ENCODE measurements around the gene IFNGR2.
"Not testable (repeated sequence)": the region's sequence is repeated elsewhere in the genome, so short reads cannot be mapped to it uniquely, and the experiment has no call there.

Gene IFNGR2

DNA sequence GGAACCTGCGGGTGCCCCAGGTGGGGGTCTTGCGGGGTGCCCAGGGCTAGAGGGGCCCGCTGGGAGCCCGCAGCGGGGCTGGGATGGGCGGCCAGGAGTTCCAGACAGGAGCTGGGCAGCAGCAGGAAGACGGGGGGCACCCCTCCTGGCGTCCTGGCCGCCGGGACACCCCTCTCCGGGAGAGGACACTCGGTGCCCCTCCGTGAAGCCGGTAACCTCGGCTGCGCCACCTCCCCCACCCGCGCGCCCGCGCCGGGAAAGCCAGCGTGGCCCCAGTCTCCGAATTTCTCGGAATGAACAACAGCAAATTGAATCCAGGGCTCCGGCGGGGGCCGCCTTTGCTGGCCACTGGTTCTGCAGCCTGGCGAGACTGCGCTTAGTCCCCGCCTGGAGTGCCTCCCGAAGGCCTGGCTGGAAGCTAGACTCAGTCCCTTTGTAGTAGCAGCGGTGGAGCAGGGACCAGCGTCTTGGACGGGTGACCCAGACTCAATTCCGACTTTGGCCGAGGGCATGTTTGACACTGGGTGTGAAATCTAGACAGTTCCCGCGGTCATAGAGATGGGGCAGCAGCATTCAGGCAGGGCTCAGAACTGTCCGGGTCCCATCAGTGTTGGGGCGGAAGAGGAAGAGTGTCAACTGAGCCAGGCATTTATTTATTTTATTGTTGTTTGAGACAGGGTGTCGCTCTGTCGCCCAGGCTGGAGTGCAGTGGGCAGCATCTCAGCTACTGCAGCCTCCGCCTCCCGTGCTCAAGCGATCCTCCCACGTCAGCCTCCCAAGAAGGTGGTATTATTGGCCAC lies 773 bp downstream of the IFNGR2 start:
- peak; percentile 72 for DNase-seq

DNA sequence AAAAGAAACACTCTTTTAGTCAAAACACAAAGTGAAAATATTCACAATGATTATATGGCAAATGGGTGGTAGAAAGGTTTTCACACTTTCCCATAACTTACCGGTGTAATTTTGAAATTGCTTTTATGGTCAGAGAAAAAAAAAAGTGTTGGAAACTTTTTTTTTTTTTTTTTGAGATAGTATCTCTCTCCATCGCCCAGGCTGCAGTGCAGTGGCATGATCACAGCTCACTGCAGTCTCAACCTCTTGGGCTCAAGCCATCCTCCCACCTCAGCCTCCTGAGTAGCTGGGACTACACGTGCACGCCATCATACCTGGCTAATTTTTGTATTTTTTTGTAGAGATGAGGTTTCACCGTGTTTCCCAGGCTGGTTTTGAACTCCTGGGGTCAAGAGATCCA lies 3.3 kb downstream of the IFNGR2 start:
- no peak for DNase-seq

DNA sequence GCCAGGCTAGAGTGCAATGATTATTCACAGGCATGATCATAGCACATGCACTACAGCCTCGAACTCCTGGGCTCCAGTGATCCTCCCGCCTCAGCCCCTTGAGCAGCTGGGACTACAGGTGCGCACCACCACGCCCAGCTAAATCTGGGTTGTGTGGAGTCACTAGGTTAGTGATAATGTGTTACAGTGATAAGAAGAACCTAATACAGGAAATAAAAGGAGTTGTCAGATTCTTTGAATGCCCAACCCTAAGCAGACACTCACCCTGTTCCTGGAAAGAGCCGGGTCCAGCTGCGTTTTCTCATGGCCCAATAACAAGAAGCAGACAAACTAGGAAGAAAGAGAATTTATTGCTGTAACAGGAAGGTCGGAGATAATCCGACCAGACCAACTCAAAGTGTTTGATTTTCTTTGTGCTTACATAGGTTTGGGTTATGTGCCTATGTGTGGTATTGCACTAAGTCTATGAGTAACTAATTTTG lies 8.8 kb downstream of the IFNGR2 start:
- DNase-seq, result no peak

DNA sequence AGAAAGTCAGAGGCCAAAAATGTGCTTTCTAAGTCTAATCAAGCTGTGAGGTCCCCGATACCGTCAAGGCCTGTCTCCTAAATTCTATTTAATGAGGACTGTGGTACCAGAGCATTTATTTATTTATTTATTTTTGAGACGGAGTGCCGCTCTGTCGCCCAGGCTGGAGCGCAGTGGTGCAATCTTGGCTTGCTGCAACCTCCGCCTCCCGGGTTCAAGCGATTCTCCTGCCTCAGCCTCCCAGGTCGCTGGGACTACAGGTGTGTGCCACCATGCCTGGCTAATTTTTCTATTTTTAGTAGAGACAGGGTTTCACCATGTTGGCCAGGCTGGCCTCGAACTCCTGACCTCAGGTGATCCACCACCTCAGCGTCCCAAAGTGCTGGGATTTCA lies 9.2 kb downstream of the IFNGR2 start:
- not testable (repeated sequence) for DNase-seq

DNA sequence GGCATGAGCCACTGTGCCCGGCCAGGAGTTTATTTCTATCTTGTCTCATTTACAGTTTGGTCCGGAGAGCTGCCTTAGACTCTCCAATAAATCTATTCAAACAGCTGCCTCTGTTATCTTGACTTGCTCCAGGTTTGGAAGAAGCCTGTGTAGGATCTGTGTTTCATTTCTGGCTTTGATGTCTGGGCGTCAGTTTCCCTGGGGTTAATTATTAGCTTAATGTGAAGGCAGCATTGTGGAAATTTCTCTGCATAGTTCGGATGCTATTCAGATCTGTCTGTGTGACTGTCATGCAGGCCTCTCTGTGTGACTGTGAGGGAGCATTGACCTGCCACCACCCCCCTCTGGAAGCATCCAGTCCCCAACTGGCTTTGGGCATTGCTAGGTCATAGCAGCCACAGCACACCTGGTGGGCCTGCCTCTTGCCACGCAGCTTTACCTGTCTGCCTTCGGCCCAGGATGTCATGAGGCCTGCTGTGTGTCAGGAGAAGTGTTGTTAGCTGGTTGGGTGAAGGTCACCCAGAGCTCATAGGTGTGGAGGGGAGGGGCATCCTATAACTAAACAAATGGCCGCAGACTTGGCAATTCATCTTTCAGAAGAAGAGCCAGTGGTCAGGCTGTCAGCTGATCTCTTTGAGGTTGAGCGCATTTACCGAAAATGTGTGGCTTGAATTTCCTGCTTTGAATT lies 9.8 kb downstream of the IFNGR2 start:
- DNase-seq, result no peak

DNA sequence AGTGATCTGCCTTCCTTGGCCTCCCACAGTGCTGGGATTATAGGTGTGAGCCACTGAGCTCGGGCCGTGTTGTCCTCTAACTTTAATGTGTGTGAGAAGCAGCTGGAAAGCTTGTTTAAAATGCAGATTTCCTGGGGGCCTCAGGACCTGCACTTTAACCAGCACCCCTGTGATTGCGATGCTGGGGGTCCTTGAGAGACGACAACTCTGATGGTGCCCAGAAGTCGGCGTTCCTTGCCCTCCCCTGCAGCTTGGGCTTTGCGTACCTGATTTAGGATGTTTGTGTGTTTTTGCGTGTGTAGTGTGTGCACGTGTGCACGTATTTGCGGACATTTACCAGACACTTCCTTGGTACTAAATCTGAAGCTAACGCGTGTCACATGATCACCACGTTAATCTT lies 10.9 kb downstream of the IFNGR2 start:
- no peak for DNase-seq

DNA sequence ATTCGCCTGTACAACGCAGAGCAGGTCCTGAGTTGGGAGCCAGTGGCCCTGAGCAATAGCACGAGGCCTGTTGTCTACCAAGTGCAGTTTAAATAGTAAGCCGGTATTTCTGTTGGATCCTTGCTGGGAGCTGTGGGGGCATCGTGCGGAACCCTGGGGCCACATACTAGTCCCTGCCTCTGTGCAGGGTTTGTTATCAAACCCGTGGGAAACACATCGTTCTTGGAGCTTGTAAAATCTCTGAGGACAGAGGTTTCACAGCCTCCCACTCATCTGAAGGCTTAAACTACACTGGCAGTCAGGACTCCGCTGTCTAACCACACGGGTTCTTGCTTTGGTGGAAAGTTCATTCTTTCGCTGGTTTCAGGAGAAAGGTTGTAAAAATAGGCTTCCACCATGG lies 11.7 kb downstream of the IFNGR2 start:
- no peak for DNase-seq

DNA sequence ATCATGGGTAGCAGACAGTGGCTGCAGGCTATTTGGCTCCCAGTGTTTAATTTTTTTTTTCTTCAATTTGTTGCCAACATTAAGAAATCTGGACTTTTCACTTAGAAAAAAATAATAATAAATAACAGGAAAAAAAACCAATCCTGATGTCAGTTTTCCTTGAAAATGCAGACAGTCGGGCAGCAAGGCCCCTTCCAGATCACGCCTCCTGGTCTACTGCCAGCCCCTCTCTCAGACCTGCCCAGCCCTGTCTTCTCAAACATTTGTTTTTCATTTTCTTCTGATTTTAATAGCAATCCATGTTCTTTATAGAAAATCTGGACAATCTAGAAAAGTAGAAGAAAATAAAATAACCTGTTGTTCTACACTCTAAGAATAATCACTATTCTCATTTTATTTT lies 15.5 kb downstream of the IFNGR2 start:
- DNase-seq, result no peak

DNA sequence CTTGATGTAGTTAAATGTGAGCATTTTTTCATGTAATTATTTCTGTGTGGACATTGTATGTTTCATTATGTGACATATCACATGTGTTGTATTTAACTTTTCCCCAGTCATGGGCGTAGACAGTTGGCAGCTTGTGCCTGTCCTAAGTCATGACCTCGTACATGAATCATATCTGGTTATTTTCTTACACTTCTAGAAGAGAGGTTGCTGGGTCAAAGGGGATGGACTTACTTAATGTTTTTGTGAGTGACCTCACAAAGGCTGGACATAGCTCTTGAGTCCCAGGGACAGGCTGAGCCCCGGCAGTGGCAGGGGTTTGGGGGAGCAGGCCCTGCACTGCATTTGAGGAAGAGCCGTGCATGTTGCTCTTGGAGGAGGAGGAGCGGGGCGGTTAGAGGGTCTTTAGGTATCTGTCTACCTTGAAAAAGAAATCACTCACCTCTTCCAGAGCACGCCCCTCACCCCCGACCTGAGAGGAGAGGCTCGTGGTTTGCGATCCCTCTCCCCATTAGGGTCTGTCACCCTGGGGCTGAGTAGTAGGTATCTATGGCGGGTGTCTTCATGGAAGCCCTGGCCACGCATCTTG lies 16.4 kb downstream of the IFNGR2 start:
- no peak for DNase-seq

DNA sequence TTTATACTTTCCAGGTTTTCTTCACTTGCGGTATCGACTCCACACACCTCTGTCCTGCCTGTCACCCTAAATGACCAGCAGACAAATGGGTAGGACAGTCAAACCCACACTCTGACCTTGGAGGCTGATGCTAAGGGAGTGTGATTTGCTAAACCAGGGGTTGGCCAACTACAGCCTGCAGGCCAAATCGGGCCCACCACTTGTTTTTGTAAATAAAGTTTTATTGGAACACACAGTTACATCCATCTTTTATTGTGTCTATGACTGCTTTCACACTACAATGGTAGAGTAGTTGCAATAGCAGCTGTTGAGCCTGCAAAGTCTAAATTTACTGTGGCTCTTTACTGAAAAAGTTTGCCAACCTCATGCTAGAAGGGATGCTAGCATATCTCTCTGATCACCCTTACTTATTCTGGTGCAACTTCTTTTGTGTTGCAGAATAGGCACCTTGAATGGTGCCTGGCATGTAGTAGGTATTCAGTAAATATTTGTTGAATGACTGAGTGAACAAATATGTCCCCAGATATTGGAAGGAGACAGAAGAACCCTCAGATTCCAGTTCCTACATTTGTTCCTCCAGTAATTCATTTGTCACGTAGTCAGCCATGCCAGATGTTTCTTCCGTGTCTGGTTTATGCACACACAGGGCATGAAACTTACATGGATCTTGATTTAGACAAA lies 18.6 kb downstream of the IFNGR2 start:
- no peak for DNase-seq

DNA sequence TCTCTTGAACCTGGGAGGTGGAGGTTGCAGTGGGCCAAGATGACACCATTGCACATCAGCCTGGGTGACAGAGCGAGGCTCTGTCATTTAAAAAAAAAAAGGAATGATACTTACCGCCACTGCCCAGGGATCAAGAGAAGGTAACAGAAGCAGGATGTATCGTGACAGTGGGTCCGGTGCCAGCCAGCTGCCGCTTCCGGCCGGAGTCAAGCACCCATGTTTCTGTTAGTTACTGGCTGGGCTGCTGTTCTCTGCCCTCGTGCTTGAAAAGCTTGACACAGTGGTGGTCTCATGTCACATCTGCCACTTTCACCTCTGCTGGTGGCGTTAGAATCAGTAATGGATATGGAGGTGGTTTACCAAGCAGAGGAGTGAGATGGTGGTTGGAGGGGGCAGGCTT lies 21.0 kb downstream of the IFNGR2 start:
- no peak for DNase-seq

DNA sequence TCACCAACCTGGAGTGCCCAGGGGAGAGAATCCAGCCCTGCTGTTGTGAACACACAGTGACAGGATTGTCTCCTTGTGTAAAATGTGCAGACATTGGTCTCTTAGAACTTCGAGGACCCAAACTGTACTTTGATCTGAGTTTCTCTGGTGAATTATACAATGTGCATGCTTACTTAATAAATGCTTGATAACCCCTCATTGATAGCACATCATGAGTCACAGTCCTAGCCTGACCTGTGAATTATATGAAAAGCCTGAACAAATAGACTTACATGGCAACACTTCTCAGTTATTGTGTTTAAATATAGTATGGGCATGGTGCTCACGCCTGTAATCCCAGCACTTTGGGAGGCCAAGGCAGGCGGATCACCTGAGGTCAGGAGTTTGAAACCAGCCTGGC lies 22.6 kb downstream of the IFNGR2 start:
- no peak for DNase-seq

DNA sequence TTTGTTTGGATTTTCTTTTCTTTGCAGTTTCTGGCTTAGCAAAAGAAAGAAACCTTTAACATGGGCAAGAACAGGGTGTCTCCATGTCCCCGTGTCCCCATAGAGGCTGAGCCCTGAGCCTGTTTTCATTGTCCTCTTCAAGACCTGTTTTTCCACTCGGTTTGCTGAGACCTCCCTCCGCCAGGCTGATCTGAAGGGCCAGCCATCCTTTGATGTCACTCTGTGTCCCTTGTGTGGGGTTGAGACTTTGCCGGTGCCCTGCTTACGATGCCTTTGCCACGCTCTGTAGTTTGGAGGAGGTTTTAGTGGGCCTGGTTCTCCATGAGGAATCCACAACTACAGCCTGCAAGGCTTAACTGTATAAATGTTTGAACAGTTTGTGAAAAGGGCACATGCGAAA lies 23.8 kb downstream of the IFNGR2 start:
- no peak for DNase-seq

DNA sequence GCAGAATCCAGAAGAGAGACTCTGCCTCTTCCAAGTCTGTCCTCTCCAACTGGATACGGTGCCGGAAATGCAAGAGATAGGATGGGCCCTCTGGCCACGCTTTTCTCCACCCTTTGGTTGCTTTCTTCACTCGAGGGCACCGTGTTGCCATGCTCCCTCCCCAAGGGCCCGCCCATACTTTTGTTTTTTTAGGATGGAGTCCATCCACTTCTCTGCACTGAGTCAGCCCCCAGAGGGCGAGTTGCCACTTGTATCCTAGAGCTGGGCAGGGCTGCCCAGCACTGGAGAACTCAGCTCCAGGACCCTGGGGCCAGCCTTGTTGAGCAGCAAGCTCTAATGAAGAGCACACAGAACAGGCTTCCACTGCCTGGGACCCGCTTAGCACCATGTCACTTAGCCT lies 25.5 kb downstream of the IFNGR2 start:
- DNase-seq, result no peak

DNA sequence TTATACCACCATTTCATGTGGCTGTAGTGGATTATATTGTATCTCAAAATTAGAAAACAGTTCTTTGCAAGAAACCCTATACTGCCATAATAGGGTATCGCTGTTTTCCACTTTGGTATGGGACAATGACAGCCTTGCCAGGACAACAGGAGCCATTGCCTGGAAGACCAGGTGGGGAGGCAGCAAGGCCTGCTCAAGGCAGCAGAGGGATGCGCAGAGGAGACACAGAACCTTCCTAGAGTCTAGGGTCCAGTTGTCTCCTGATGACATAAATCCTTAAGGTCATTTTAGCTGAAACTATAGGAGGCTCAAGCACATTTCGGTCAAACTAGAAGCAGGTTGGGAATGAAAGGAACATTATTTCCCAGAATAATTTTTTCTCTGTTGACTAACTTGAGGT lies 27.6 kb downstream of the IFNGR2 start:
- DNase-seq, result no peak

DNA sequence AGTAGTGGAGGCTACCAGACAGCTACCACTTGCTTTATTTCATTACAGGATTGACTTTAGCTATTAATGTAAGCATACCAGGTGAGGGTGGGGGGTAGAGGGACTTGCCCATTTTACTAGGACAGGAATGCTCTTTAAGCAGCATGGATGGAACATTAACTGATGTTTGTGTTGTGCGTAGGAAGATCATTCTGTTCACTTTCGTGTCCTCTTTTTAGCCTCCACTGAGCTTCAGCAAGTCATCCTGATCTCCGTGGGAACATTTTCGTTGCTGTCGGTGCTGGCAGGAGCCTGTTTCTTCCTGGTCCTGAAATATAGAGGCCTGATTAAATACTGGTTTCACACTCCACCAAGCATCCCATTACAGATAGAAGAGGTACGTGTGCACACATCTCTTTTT lies 29.3 kb downstream of the IFNGR2 start:
- DNase-seq, result no peak

DNA sequence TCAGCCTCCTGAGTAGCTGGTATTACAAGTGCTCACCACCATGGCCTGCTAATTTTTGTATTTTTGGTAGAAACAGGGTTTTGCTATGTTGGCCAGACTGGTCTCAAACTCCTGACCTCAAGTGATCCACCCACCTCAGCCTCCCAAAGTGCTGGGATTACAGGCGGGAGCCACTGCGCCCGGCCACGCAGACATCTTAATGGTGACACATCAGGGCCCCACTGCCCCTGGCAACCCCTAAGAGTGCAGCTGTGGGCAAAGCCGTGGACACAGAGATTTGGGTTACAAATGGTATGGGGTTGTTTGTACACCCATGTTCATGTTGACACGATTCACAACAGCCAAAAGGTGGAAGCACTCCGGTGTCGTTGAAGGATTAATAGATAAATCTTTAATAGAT lies 29.8 kb downstream of the IFNGR2 start:
- no peak for DNase-seq

DNA sequence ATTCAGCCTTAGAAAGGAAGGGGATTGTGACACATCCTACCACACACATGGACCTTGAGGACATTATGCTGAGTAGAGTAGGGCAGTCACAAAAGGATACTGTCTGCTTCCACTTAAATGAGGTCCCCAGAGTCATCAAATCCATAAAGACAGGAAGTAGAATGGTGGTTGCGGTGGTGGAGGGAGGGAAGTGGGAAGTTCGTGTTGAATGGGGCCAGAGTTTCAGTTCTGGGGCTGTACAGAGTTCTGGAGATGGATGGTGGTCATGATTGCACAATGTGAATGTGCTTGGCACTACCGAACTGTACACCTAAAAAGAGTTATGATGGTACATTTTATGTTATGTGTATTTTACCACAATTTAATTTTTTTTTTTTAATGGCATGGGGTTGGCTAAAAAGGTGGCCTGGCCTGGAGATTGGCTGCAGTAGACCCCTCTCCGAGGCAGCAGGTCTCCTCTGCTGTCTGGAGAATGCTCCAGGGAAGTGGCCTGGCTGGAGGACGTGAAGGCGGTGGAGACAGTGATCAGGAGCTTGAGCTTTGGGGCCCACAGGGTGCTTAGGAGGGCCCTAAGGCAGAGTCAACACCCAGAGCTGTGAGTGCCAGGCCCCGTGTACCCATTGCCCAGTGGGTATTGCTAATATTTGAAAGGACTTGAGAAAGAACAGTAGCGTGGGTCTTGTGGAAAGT lies 30.4 kb downstream of the IFNGR2 start:
- no peak for DNase-seq

DNA sequence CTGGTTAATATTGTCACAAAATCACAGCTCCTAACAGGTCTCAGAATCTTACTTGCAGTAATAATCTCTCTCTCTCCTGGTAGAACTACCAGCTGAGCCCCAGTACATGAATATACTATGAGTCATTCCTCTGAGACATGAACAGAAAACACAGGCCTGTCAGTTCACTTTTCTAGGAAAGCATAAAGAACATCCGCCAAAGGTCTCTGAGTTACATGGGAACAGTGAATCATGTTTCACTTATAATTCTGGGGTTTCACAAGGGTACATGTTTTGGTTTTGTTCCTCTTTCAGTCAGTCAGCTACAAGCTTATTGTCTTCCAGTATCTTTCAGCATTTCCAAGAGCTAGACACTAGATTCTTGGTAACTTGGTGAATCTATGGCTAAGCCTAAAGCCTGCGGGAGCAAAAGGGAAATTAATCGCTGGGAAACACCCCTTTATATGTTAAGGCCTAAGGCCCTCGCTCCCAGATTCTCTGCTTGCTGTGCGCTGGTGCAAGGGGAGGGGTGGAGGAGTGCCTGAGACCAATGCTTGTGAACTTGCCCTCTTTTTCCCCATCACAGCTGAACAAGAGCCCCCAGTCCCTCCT lies 31.7 kb downstream of the IFNGR2 start:
- peak; percentile 61 for DNase-seq

DNA sequence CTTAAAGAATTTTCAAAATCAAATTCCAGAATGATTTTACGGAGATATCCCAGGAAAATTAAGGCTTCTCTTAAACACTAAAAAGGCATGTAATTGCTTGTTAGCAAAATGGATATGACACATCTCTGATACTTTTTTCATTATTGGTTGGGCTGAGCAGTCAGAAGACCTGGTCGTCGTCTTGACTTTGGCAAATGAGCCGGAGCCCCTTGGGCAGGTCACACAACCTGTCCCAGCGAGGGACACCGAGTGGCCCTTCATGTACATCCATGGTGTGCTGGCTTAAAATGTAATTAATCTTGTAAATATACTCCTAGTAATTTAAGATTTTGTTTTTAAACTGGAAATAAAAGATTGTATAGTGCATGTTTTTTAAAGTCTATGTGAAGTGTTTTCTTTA lies 33.9 kb downstream of the IFNGR2 start:
- no peak for DNase-seq

DNA sequence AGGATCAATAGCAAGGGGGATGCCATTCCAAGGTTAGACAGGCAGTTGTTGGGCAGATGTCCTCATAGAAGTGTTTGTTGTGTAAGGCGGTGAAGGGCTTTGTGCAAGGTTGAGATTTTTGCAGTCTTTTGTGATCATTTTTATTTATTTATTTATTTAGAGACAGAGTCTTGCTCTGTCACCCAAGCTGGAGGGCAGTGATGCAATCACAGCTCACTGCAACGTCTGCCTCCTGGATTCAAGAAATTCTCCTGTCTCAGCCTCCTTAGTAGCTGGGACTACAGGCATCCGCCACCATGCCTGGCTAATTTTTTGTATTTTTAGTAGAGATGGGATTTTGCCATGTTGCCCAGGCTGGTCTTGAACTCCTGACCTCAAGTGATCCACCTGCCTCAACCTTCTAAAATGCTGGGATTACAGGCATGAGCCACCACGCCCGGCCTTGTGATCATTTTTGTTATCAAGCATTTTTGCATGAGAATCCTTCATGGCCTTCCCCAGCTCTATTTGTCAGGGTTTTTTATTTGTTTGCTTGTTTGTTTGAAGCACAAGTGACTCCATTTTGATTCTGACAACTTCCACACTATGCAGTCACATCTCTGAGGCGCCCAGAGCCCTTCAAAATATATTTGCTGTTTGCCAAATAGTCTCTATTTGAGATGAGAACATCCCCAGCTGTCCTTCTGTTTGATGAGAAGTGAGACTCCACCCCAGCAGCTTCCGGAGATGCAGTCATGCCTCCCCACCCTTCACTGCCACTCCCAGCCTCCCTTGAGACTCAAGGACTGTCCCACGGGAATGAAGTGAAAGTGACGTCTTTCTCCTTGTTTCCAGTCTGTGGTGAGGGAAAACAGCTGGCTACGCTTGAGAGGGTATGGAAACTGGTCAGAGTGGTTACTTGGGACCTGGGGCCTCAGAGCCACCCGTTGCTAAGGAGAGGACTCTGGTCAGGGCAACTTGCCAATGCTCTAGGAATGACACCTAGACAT lies 38.6 kb downstream of the IFNGR2 start:
- DNase-seq, result peak; percentile 29
